OCI-LY3 (cell line): ENCODE data around the gene RNF166.

Experiments
- H2AFZ ChIP-seq: fragments of 200-600, 300-600 bp; shearing (Covaris generic); 2 replicates; pipeline ENCODE4 v1.6.0; 2014; ENCODE audit warnings: antibody characterized with exemption, low read depth, low read length
- H3K27ac ChIP-seq: fragments of 200-600, 300-600 bp; sonication (generic); 2 replicates; pipeline ENCODE4 v1.5.1; 2014; ENCODE audit warnings: mild to moderate bottlenecking, low read length, moderate library complexity, mixed read lengths
- H3K27me3 ChIP-seq: fragments of 200-600, 300-600 bp; sonication (generic); 2 replicates; pipeline ENCODE4 v1.6.1; 2014; ENCODE audit warnings: low read depth, low read length, mixed read lengths
- H3K36me3 ChIP-seq: fragments of 200-600, 300-600 bp; sonication (generic); replicated peaks from 2 replicates; pipeline ENCODE3; 2014; ENCODE audit warnings: low read depth, low read length, mixed read lengths
- H3K4me1 ChIP-seq: fragments of 300-600, 200-600 bp; sonication (generic); 2 replicates; pipeline ENCODE4 v1.6.1; 2014; ENCODE audit warnings: low read length, mixed read lengths
- H3K4me2 ChIP-seq: fragments of 200-600, 300-600 bp; sonication (generic); 2 replicates; pipeline ENCODE4 v1.6.1; 2014; ENCODE audit warnings: low read length, mixed read lengths
- H3K4me3 ChIP-seq: fragments of 300-600, 200-600 bp; sonication (generic); 2 replicates; pipeline ENCODE4 v1.5.1; 2014; ENCODE audit warnings: antibody characterized with exemption, mild to moderate bottlenecking, low read length, moderate library complexity
- H3K79me2 ChIP-seq: fragments of 300-600, 200-600 bp; shearing (Covaris generic); 2 replicates; pipeline ENCODE4 v1.6.1; 2014; ENCODE audit warnings: mild to moderate bottlenecking, low read length, mixed read lengths
- H3K9ac ChIP-seq: fragments of 300-600, 200-600 bp; shearing (Covaris generic); 2 replicates; pipeline ENCODE4 v1.6.0; 2014; ENCODE audit warnings: mild to moderate bottlenecking, low read length, moderate library complexity
- H3K9me3 ChIP-seq: fragments of 200-600, 300-600 bp; shearing (Covaris generic); 2 replicates; pipeline ENCODE4 v1.6.1; 2014; ENCODE audit warnings: low read length, mixed read lengths; ENCODE audit not compliant: insufficient read depth
- H4K20me1 ChIP-seq: fragments of 200-600, 300-600 bp; sonication (generic); 2 replicates; pipeline ENCODE4 v1.6.1; 2016; ENCODE audit warnings: low read length, mixed read lengths; ENCODE audit not compliant: insufficient read depth
- EZH2phosphoT487 ChIP-seq: fragments of 200-600 bp; shearing (Covaris generic); IDR thresholded peaks from 2 replicates; pipeline ENCODE4 v1.6.1; 2018; ENCODE audit warnings: antibody characterized with exemption, mixed run types, low read depth
- TF ChIP-seq, protein P1 (sequence below): fragments of 200-600, 300-600 bp; sonication (generic); IDR thresholded peaks from 2 replicates; pipeline ENCODE4 v1.5.1; 2014; ENCODE audit warnings: antibody characterized with exemption, low read length, low read depth

The RNF166 gene

DNA sequence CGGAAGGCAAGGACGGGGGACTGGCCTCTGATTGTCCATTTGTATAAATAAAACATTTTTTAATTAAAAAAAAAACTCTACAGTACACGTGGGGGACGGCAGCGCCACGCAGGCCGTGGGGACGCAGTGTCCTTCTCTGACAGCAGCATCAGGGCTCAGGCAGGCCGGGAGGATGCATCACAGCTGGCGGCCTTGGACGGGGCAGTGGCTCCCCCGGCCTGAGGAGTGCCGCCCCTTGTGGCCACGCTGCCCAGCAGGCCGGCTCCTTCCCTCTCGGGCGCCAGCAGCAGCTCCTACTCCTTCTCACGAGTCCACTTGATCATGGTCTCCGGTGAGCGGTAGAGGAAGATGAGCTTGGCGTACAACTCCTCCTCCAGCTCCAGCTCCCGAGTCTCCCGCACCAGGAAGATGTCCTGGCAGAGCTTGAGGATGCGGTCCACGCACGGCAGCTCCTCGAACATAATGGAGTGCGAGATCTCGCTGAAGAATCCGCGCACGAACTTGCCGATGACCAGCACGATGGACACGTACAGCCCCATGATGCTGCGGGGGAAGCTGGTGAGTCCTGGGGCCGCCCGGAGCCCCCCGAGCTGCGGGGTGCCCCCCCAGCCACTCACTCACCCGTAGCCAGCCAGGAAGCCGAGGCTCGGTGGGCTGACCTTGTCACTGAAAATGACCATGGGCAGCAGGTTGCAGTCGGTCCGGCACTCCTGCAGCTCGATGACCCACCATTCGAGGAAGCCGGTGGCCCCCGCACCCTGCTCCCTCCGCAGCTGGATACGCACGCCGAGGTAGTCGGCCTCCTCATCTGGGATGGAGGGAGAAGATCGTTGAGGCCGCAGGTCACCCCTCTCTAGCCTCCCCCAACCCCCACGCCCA is 9.3 kb upstream of the RNF166 start:
- no peak overlapping the region for H2AFZ ChIP-seq
- no peak overlapping the region for H3K27ac ChIP-seq
- H3K4me1 ChIP-seq = no peaks in the 10 kb centered on the region
- H3K36me3 ChIP-seq = peaks cover 18% of the 10 kb centered on the region
- H3K27me3 ChIP-seq = no peaks in the 10 kb centered on the region
- no peak overlapping the region for H3K4me3 ChIP-seq
- no peak overlapping the region for H3K9ac ChIP-seq
- TF ChIP-seq EZH2phosphoT487 = no peak
- TF ChIP-seq, protein P1, sequence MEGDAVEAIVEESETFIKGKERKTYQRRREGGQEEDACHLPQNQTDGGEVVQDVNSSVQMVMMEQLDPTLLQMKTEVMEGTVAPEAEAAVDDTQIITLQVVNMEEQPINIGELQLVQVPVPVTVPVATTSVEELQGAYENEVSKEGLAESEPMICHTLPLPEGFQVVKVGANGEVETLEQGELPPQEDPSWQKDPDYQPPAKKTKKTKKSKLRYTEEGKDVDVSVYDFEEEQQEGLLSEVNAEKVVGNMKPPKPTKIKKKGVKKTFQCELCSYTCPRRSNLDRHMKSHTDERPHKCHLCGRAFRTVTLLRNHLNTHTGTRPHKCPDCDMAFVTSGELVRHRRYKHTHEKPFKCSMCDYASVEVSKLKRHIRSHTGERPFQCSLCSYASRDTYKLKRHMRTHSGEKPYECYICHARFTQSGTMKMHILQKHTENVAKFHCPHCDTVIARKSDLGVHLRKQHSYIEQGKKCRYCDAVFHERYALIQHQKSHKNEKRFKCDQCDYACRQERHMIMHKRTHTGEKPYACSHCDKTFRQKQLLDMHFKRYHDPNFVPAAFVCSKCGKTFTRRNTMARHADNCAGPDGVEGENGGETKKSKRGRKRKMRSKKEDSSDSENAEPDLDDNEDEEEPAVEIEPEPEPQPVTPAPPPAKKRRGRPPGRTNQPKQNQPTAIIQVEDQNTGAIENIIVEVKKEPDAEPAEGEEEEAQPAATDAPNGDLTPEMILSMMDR = no peak
- H3K9me3 ChIP-seq = no peaks in the 10 kb centered on the region
- no peak overlapping the region for H3K4me2 ChIP-seq
- peaks cover 5% of the 10 kb centered on the region; the same call in 1 of the 2 replicates for H3K79me2 ChIP-seq
- H4K20me1 ChIP-seq = no peaks in the 10 kb centered on the region

- Histone ChIP-seq H3K9me3 (no peaks in the 10 kb centered on the region), H4K20me1 (no peaks in the 10 kb centered on the region), H3K4me2 (no peak overlapping the region), H3K9ac (no peak overlapping the region), H3K36me3 (peaks cover 18% of the 10 kb centered on the region), H3K27me3 (no peaks in the 10 kb centered on the region), H3K79me2 (peaks cover 13% of the 10 kb centered on the region), H2AFZ (no peak overlapping the region), H3K4me1 (no peaks in the 10 kb centered on the region), H3K4me3 (no peak overlapping the region), H3K27ac (no peak overlapping the region)
- TF ChIP-seq, protein P1 = no peak
- TF ChIP-seq EZH2phosphoT487 = no peak
Measured at GRCh38 chr16:88714420-88715302, 8.5 kb upstream of the RNF166 start.

DNA sequence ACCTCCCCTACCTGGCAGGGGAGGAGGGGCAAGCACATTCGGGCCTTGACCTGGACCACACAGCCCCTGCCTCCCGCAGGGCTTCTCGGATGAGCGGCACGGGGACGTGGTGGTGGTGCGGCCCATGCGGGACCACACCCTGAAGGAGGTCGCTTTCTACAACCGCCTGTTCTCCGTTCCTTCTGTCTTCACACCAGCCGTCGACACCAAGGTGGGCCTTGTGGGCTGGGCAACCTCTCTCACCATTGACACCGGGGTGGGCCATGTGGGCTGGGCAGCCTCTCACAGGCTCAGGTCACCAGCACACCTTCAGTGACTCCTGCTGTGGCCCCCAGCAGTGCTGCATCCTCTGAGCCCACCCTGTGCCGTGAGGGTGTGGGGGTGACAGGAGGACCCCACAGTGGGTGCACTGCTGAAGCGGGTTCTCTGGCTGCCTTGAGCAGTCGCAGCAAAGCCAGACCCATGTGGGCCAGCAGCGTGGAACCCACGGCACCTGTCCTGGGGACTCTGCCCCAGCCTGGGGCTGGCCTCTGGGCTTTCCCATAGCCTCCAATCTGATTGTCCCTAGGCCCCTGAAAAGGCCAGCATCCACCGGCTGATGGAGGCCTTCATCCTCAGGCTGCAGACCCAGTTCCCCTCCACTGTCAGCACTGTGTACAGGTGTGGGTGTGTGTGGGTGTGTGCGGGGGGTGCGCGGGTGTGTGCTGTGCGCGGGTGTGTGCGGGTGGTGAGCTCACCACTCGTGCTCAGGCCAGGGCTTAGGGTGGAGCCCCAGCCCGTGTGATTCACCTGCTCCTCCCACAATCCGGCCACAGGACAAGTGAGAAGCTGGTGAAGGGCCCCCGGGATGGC is 7.6 kb upstream of the RNF166 start:
- Histone ChIP-seq H3K4me1 (no peaks in the 10 kb centered on the region), H3K9ac (no peak overlapping the region), H2AFZ (no peak overlapping the region), H3K4me2 (no peak overlapping the region), H3K27me3 (no peaks in the 10 kb centered on the region), H3K4me3 (no peak overlapping the region), H3K36me3 (peaks cover 16% of the 10 kb centered on the region), H3K9me3 (no peaks in the 10 kb centered on the region), H3K27ac (no peak overlapping the region), H4K20me1 (no peaks in the 10 kb centered on the region), H3K79me2 (peaks cover 21% of the 10 kb centered on the region)
- TF ChIP-seq, protein P1 = no peak
- TF ChIP-seq EZH2phosphoT487 = no peak
